ENCODE results near the gene PDILT.

GRCh38 chr16:20372701-20373100 is 31.8 kb downstream of the PDILT start:
- no peak for TF ChIP-seq POLR2A (IDR thresholded peaks at IDR 0.05)
- no peak for TF ChIP-seq CTCF (IDR thresholded peaks at IDR 0.05 in 4 of 5, conservative IDR thresholded peaks at IDR 0.05 in 1 of 5)

All from gastrocnemius medialis (tissue), 4 donors.